Posterior vena cava (tissue), 2 donors: ENCODE data around the gene PSG6. TPM values are rescaled to one million over a fixed set of nuclear protein-coding genes. Genes with fewer than 3 reads are reported as not detected.
"Not testable (repeated sequence)": the region's sequence is repeated elsewhere in the genome, so short reads cannot be mapped to it uniquely, and the experiment has no call there.

Source experiments
- DNase-seq: peaks from one replicate; pipeline ENCODE4 v3.0.0-alpha.2; 2020; ENCODE audit warnings: low spot score
- intact Hi-C, 2 donors: fragments of 100-400 bp; cut with DNase I; formaldehyde crosslinking; loops; one replicate each; pipeline versions ENCODE4 v1.14.1 to v1.14.2; 2022 to 2023
- total RNA-seq, 2 donors: library from RNA; stranded (reverse); fragmentation: NEBNext Ultra II Directional; extraction: Animal tissue kit (Norgen Biotek cat#: 25700); gene quantifications; one replicate each; pipeline ENCODE4 v1.2.1, GENCODE V29; 2021
- donor health status: DM: yes; HTN: yes; CAD: no.
- donor health status: DM: yes; HTN: yes; CAD: no.

Gene PSG6
- total RNA-seq, 2 donors from 2014 or later, result not detected

- intact Hi-C loops, result no loop called here
- no peak for DNase-seq
Observed at GRCh38 chr19:42872608-42873007, 45.1 kb downstream of the PSG6 start.

GRCh38 chr19:42857544-42857867, 60.2 kb downstream of the PSG6 start:
- no peak for DNase-seq
- intact Hi-C loops, result no loop called here

GRCh38 chr19:42856866-42857543, 60.7 kb downstream of the PSG6 start:
- intact Hi-C loops, DNase-seq: not testable (repeated sequence)

- DNase-seq, intact Hi-C loops: not testable (repeated sequence)
Observed at GRCh38 chr19:42854745-42855144, 62.9 kb downstream of the PSG6 start.

GRCh38 chr19:42853231-42853630, 64.5 kb downstream of the PSG6 start:
- intact Hi-C loops, DNase-seq: not testable (repeated sequence)

- DNase-seq, intact Hi-C loops: not testable (repeated sequence)
Observed at GRCh38 chr19:42852821-42853220, 64.9 kb downstream of the PSG6 start.

Other genes with a start within 250 kb of the PSG6 start
- not detected for gene PSG3, start 177.4 kb downstream of the PSG6 start, total RNA-seq
- gene PSG8, start 152.2 kb downstream of the PSG6 start, total RNA-seq, result not detected
- gene PSG1, start 38.2 kb downstream of the PSG6 start, total RNA-seq, result not detected
- not detected for gene PSG7, start 19.3 kb upstream of the PSG6 start, total RNA-seq
- not detected for gene PSG11, start 108.6 kb upstream of the PSG6 start, total RNA-seq
- gene PSG2, start 164.8 kb upstream of the PSG6 start, total RNA-seq, result not detected